ACC112 (cell line): ENCODE data around the gene PHETA1.
"Not testable (repeated sequence)": the region's sequence is repeated elsewhere in the genome, so short reads cannot be mapped to it uniquely, and the experiment has no call there.

Experiments used
- H2AFZ ChIP-seq: fragments of 200-600 bp; sonication (generic); one replicate; pipeline ENCODE4 v1.6.0; 2017; ENCODE audit warnings: antibody characterized with exemption, low read length; ENCODE audit not compliant: unreplicated experiment
- H3K27ac ChIP-seq: fragments of 200-600 bp; sonication (generic); 2 replicates; pipeline ENCODE4 v1.5.1; 2014; ENCODE audit warnings: low read depth, mild to moderate bottlenecking, antibody characterized with exemption, low read length, moderate library complexity
- H3K27me3 ChIP-seq: fragments of 200-600 bp; sonication (generic); 2 replicates; pipeline ENCODE4 v1.6.1; 2014; ENCODE audit warnings: mild to moderate bottlenecking, antibody characterized with exemption, low read length, moderate library complexity, mixed read lengths; ENCODE audit not compliant: insufficient read depth
- H3K36me3 ChIP-seq: fragments of 200-600 bp; sonication (generic); 2 replicates; pipeline ENCODE4 v1.6.1; 2016; ENCODE audit warnings: mild to moderate bottlenecking, antibody characterized with exemption, low read length, moderate library complexity, mixed read lengths; ENCODE audit not compliant: insufficient read depth
- H3K4me1 ChIP-seq: fragments of 200-600 bp; sonication (generic); one replicate; pipeline ENCODE4 v1.6.1; 2016; ENCODE audit warnings: low read length, mixed read lengths; ENCODE audit not compliant: insufficient read depth, unreplicated experiment, control insufficient read depth
- H3K4me3 ChIP-seq: fragments of 200-600 bp; sonication (generic); 2 replicates; pipeline ENCODE4 v1.5.1; 2014; ENCODE audit warnings: mild to moderate bottlenecking, low read depth, low read length
- H3K79me2 ChIP-seq: fragments of 200-600 bp; sonication (generic); one replicate; pipeline ENCODE4 v1.6.0; 2016; ENCODE audit warnings: low read length; ENCODE audit not compliant: control insufficient read depth, unreplicated experiment, insufficient read depth

The PHETA1 gene

GRCh38 chr12:111344254-111344875, 24.5 kb downstream of the PHETA1 start:
- Histone ChIP-seq H3K4me1 (no peaks in the 10 kb centered on the region), H3K27me3 (no peaks in the 10 kb centered on the region), H3K4me3 (no peak overlapping the region), H3K79me2 (no peaks in the 10 kb centered on the region), H3K36me3 (no peaks in the 10 kb centered on the region), H3K27ac (no peak overlapping the region), H2AFZ (no peak overlapping the region)

DNA sequence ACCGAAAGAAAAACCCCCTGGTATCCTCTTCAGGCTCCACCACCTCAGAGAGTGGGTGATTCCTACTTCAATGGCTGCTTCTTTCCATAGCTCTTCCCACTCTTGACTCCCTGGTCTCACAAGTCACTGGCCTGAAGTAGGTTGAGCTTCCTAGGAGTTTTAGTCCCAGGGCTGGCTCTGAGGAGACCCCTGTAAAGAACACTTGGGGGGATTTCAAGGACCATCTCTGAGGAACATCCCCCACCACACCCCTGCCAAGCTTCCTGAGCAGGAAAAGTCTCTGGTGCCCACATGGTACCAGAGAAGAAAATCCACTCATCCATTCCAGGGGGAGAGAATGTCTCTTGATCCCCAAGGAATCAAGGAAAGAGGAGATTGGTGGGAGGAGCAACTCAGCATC, 25.7 kb downstream of the PHETA1 start:
- Histone ChIP-seq H3K4me1 (no peaks in the 10 kb centered on the region), H3K27ac (no peak overlapping the region), H2AFZ (no peak overlapping the region), H3K36me3 (no peaks in the 10 kb centered on the region), H3K79me2 (no peaks in the 10 kb centered on the region), H3K27me3 (no peaks in the 10 kb centered on the region), H3K4me3 (no peak overlapping the region)

DNA sequence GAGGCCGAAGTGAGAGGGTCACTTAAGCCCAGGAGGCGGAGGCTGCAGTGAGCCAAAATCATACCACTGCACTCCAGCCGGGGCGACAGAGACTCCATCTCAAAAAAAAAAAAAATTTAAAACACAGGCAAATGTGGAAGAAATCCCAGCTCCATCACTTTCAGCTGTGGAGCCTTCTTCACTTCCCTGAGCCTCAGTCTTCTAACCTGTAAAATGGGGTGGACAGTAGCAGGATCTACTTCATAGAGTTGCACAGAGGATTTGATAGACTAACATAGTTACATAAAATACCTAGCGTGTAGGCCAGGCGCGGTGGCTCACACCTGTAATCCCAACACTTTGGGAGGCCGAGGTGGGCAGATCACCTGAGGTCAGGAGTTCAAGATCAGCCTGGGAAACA, 26.5 kb downstream of the PHETA1 start:
- Histone ChIP-seq H3K4me1 (no peaks in the 10 kb centered on the region), H3K36me3 (no peaks in the 10 kb centered on the region), H3K27me3 (no peaks in the 10 kb centered on the region), H3K4me3 (no peak overlapping the region), H3K27ac (no peak overlapping the region), H2AFZ (no peak overlapping the region), H3K79me2 (no peaks in the 10 kb centered on the region)

DNA sequence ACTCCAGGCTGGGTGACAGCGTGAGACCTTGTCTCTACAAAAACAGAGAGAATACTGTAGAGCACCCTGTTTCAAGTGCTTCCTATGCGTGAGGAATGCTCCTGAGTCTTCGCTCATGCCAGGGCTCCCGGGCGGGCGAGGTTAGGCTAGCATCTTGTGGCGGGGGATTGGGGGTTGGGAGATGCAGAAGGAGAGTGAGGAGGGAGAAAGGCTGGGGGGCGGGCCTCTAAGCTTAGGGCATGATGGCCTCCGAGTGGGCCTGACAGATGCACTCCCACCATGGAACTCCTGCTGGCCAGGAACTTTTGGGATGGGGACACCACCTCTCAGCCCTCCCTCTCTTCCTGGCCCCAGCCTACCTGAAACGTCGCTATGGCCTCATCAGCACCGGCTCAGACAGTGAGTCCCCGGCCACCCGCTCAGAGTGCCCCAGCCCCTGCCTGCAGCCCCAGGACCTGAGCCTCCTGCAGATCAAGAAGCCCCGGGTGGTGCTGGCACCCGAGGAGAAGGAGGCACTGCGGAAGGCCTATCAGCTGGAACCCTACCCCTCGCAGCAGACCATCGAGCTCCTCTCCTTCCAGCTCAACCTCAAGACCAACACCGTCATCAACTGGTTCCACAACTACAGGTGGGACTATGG, 27.3 kb downstream of the PHETA1 start:
- H3K79me2 ChIP-seq = no peaks in the 10 kb centered on the region
- no peak overlapping the region for H3K27ac ChIP-seq
- H3K4me3 ChIP-seq = no peak overlapping the region
- no peaks in the 10 kb centered on the region for H3K36me3 ChIP-seq
- no peaks in the 10 kb centered on the region for H3K27me3 ChIP-seq
- no peaks in the 10 kb centered on the region for H3K4me1 ChIP-seq
- H2AFZ ChIP-seq = no peak overlapping the region

DNA sequence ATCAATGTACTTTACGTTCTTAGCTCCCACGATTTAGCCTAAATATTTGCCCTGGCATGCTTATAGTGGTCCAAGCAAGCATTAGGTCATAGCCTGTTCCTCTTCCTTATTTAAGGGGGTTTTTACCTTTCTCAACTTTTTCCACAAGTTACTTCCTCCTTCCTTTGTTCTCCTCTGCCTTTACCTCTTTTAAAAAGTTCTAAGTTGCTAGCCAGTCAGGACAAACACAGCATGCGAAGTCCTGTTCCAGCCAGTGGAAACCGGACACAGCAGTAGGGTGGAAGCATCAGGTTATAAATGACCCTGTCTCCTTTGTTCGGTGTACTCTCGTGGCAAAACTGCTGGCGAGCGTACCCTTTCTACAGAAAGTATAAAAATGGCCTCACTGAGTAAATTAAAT, 28.2 kb downstream of the PHETA1 start:
- H3K27ac ChIP-seq, H2AFZ ChIP-seq, H3K36me3 ChIP-seq, H3K79me2 ChIP-seq, H3K27me3 ChIP-seq, H3K4me1 ChIP-seq, H3K4me3 ChIP-seq: not testable (repeated sequence)

GRCh38 chr12:111340231-111340630, 28.7 kb downstream of the PHETA1 start:
- no peak overlapping the region for H2AFZ ChIP-seq
- H3K27me3 ChIP-seq = no peaks in the 10 kb centered on the region
- no peaks in the 10 kb centered on the region for H3K4me1 ChIP-seq
- no peaks in the 10 kb centered on the region for H3K79me2 ChIP-seq
- H3K36me3 ChIP-seq = no peaks in the 10 kb centered on the region
- H3K4me3 ChIP-seq = no peak overlapping the region
- no peak overlapping the region for H3K27ac ChIP-seq

GRCh38 chr12:111339321-111339938, 29.5 kb downstream of the PHETA1 start:
- no peaks in the 10 kb centered on the region for H3K79me2 ChIP-seq
- H3K27me3 ChIP-seq = 0 out of 2 replicates have a peak, but pooled peaks cover under 1% of the 10 kb centered on the region

DNA sequence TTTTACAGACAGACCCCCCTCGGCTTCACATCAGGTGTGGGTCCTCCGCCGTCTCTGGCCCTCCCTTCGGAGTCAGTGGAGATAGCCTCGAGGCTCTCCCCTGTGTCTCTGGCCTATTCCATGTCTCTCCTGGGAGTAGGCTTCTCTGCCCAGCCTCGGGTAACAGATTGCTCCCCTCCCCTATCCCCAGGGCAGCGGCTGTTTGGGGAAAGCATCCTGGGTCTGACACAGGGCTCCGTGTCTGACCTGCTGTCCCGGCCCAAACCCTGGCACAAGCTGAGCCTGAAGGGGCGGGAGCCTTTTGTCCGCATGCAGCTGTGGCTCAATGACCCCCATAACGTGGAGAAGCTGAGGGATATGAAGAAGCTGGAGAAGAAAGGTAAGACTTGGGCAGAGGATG, 30.8 kb downstream of the PHETA1 start:
- Histone ChIP-seq H3K4me1 (no peaks in the 10 kb centered on the region), H3K27ac (no peak overlapping the region), H2AFZ (no peak overlapping the region), H3K4me3 (no peak overlapping the region), H3K79me2 (no peaks in the 10 kb centered on the region), H3K36me3 (no peaks in the 10 kb centered on the region), H3K27me3 (0 out of 2 replicates have a peak, but pooled peaks cover 5% of the 10 kb centered on the region)

More at GRCh38 chr12:111339321-111339938, 29.5 kb downstream of the PHETA1 start:
- Histone ChIP-seq H3K4me1 (no peaks in the 10 kb centered on the region), H2AFZ (no peak overlapping the region), H3K27ac (no peak overlapping the region), H3K4me3 (no peak overlapping the region), H3K36me3 (no peaks in the 10 kb centered on the region)

DNA sequence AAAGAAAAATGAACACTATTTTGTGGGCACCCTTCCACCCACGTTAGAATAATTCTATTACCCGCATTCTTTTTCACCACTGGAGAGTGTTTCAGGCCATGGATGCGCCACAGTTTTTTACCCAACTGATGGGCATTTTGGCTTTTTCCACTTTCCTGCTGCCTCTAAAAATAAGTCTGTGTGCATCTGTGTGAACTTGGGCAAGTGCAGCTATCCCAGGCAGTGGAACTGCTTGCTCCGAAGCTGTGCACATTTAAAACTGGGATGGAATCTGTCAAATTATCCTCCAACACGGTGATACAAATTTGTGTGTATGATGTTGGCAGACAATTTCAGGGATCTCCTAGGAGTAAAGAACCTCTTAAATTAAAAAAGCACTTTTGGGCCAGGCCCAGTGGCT, 31.5 kb downstream of the PHETA1 start:
- Histone ChIP-seq H2AFZ (no peak overlapping the region), H3K27me3 (0 out of 2 replicates have a peak, but pooled peaks cover 5% of the 10 kb centered on the region), H3K4me1 (no peaks in the 10 kb centered on the region), H3K27ac (no peak overlapping the region), H3K4me3 (no peak overlapping the region), H3K36me3 (no peaks in the 10 kb centered on the region), H3K79me2 (no peaks in the 10 kb centered on the region)

DNA sequence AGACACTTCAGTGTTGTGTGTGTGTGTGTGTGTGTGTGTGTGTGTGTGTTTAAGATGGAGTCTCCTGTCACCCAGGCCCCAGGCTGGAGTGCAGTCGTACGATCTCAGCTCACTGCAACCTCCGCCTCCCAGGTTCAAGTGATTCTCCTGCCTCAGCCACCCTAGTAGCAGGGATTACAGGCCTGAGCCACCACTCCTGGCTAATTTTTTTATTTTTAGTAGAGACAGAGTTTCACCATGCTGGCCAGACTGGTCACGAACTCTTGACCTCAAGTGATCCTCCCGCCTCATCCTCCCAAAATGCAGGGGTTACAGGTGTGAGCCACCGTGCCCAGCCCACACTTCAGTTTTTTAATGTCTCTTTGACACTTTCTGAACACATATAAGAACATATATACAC, 32.5 kb downstream of the PHETA1 start:
- H3K4me3 ChIP-seq, H3K4me1 ChIP-seq, H2AFZ ChIP-seq, H3K27me3 ChIP-seq, H3K79me2 ChIP-seq, H3K36me3 ChIP-seq, H3K27ac ChIP-seq: not testable (repeated sequence)

DNA sequence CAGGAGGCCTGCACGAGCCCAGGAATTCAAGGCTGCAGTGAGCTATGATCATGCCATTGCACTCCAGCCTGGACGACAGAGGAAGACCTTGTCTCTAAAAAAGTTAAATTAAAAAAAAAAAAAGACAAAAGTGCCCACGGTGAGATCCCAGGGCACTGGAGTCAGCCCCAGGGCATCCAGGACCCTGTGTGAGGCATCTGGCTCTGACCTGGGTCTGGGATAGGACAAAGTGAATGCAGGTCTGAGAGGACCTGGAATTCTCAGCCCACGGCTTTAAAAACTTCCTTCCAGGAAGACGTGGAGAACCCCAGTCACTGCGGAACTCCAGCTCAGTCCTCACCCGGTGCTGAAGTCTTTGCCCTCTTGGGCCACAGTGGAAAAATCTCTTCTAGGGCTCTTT, 33.1 kb downstream of the PHETA1 start:
- Histone ChIP-seq H3K4me1 (no peaks in the 10 kb centered on the region), H3K27me3 (0 out of 2 replicates have a peak, but pooled peaks cover 5% of the 10 kb centered on the region), H2AFZ (no peak overlapping the region), H3K27ac (no peak overlapping the region), H3K36me3 (no peaks in the 10 kb centered on the region), H3K79me2 (no peaks in the 10 kb centered on the region), H3K4me3 (no peak overlapping the region)
